HG03575 (cell line): ENCODE data around the gene MRPL54.

Experiments
- ATAC-seq: cut with Tn5 transposase; IDR thresholded peaks from one replicate; pipeline ENCODE4 v1.9.1; 2021; ENCODE audit not compliant: unreplicated experiment, insufficient number of reproducible peaks, low FRiP score; ENCODE audit errors: extremely low read depth

The MRPL54 gene

GRCh38 chr19:3778899-3779723, 16.6 kb downstream of the MRPL54 start:
- no peak for ATAC-seq

- ATAC-seq, result no peak
These were observed 18.4 kb downstream of the MRPL54 start for GRCh38 chr19:3780786-3781304.

GRCh38 chr19:3781603-3782002, 19.1 kb downstream of the MRPL54 start:
- ATAC-seq, result no peak

- ATAC-seq, result no peak
These were observed 19.8 kb downstream of the MRPL54 start for GRCh38 chr19:3782330-3782729.

- no peak for ATAC-seq
These were observed 20.4 kb downstream of the MRPL54 start for GRCh38 chr19:3782903-3783302.

- no peak for ATAC-seq
These were observed 21.4 kb downstream of the MRPL54 start for GRCh38 chr19:3783660-3784584.

GRCh38 chr19:3784607-3785450, 22.3 kb downstream of the MRPL54 start:
- no peak for ATAC-seq

GRCh38 chr19:3785451-3785937, 23.0 kb downstream of the MRPL54 start:
- no peak for ATAC-seq

GRCh38 chr19:3785938-3786824, 23.7 kb downstream of the MRPL54 start, which contains the start of gene MATK:
MATK (minus strand) TSS chr19:3786381; CDS start chr19:3785135, 1,246 bp downstream.
- no peak for ATAC-seq

GRCh38 chr19:3788996-3789778, 26.7 kb downstream of the MRPL54 start:
- no peak for ATAC-seq

GRCh38 chr19:3790209-3790734, 27.8 kb downstream of the MRPL54 start:
- ATAC-seq, result no peak

- ATAC-seq, result no peak
These were observed 28.5 kb downstream of the MRPL54 start for GRCh38 chr19:3790941-3791340.

GRCh38 chr19:3792114-3792513, 29.6 kb downstream of the MRPL54 start:
- no peak for ATAC-seq

GRCh38 chr19:3793799-3794198, 31.3 kb downstream of the MRPL54 start:
- no peak for ATAC-seq

- no peak for ATAC-seq
These were observed 33.9 kb downstream of the MRPL54 start for GRCh38 chr19:3796358-3796757.

GRCh38 chr19:3798137-3798536, 35.7 kb downstream of the MRPL54 start:
- ATAC-seq, result no peak

- no peak for ATAC-seq
These were observed 38.5 kb downstream of the MRPL54 start for GRCh38 chr19:3800996-3801395.
